Measurements from ENCODE around the gene MUS81. TPM values are rescaled to one million over a fixed set of nuclear protein-coding genes. Genes with fewer than 3 reads are reported as not detected.
A peak's percentile ranks its signal among the peaks of the same experiment; 100 is the strongest.

Gene MUS81
- total and polyA plus RNA-seq, 9 of the 15 experiments (the other 6 are each of a cell fraction or from before 2014, with no cell fraction given): 13.4 to 118 (median 53.7) TPM

GRCh38 chr11:65857853-65858680, 2.2 kb upstream of the MUS81 start, which contains the start of gene CFL1 (continued):
- TF ChIP-seq RREB1 (CRISPR knock-in tag; IDR thresholded peaks at IDR 0.05) (no peak), CHAMP1 (IDR thresholded peaks at IDR 0.05) (no peak), E2F3 (CRISPR knock-in tag; IDR thresholded peaks at IDR 0.05) (peak; percentile 66), KHSRP (IDR thresholded peaks at IDR 0.05) (no peak), BHLHE40 (IDR thresholded peaks at IDR 0.05; ENCODE audit: low read length) (no peak), HIVEP1 (CRISPR knock-in tag; IDR thresholded peaks at IDR 0.05) (no peak), ZFP30 (CRISPR knock-in tag; IDR thresholded peaks at IDR 0.05; ENCODE audit: borderline replicate concordance) (no peak), CREBBP (IDR thresholded peaks at IDR 0.05; ENCODE audit: low read depth, low read length) (no peak), HOXB6 (CRISPR knock-in tag; IDR thresholded peaks at IDR 0.05; ENCODE audit: borderline replicate concordance) (no peak), DNMT1 (IDR thresholded peaks at IDR 0.05) (no peak), ZBTB5 (IDR thresholded peaks at IDR 0.05) (no peak), ZNF140 (CRISPR knock-in tag; IDR thresholded peaks at IDR 0.05) (no peak), GATA2 (CRISPR knock-in tag; IDR thresholded peaks at IDR 0.05) (no peak), BCLAF1 (IDR thresholded peaks at IDR 0.05; ENCODE audit: borderline replicate concordance in 1 of 2, control insufficient read depth in 1 of 2, low read depth in 2 of 2, low read length in 1 of 2) (0 out of 4 replicates have a peak, but pooled peaks of 1 of the 2 experiments have one; percentile 24)
